Osteoblast (primary cell): Measurements from ENCODE around the gene ANKRD45. TPM values are rescaled to one million over a fixed set of nuclear protein-coding genes. Genes with fewer than 3 reads are reported as not detected.
"Not testable (repeated sequence)": the region's sequence is repeated elsewhere in the genome, so short reads cannot be mapped to it uniquely, and the experiment has no call there.

Source experiments
- DNase-seq: peaks from one replicate; pipeline ENCODE4 v3.0.0; 2011; ENCODE audit warnings: low spot score, mixed read lengths; ENCODE audit not compliant: insufficient read length; ENCODE audit errors: missing footprints
- H2AFZ ChIP-seq: 2 replicates; pipeline ENCODE4 v1.6.0; 2011; ENCODE audit warnings: mild to moderate bottlenecking, low read length
- H3K27ac ChIP-seq: 2 replicates; pipeline ENCODE4 v1.5.1; 2011; ENCODE audit warnings: mild to moderate bottlenecking, low read depth, low read length, moderate library complexity
- H3K27me3 ChIP-seq: 2 replicates; pipeline ENCODE4 v1.6.0; 2012; ENCODE audit warnings: mild to moderate bottlenecking, control low read depth, inconsistent platforms, low read length, moderate library complexity; ENCODE audit not compliant: insufficient read depth
- H3K36me3 ChIP-seq: 2 replicates; pipeline ENCODE4 v1.5.1; 2011; ENCODE audit warnings: mild to moderate bottlenecking, low read length, control low read depth, moderate library complexity; ENCODE audit not compliant: insufficient read depth
- H3K4me1 ChIP-seq: 2 replicates; pipeline ENCODE4 v1.5.1; 2011; ENCODE audit warnings: mild to moderate bottlenecking, low read length, control low read depth, moderate library complexity; ENCODE audit not compliant: insufficient read depth
- H3K4me2 ChIP-seq: 2 replicates; pipeline ENCODE4 v1.6.0; 2011; ENCODE audit warnings: mild to moderate bottlenecking, low read length; ENCODE audit not compliant: insufficient read depth
- H3K4me3 ChIP-seq: fragments of 200-600 bp; sonication (generic); 3 replicates; pipeline ENCODE4 v1.5.1; 2012; ENCODE audit warnings: mild to moderate bottlenecking, low read length, inconsistent platforms; ENCODE audit not compliant: insufficient read depth
- H3K79me2 ChIP-seq: 2 replicates; pipeline ENCODE4 v1.6.0; 2012; ENCODE audit warnings: mild to moderate bottlenecking, low read length, control low read depth, inconsistent platforms; ENCODE audit not compliant: insufficient read depth
- H3K9me3 ChIP-seq: 2 replicates; pipeline ENCODE4 v1.5.1; 2011; ENCODE audit warnings: low read depth, low read length, control low read depth
- H4K20me1 ChIP-seq: 2 replicates; pipeline ENCODE4 v1.6.0; 2012; ENCODE audit warnings: mild to moderate bottlenecking, low read length, control low read depth; ENCODE audit not compliant: insufficient read depth
- total RNA-seq: library from RNA; depleted of rRNA; stranded (reverse); fragments of >200 nt; gene quantifications from 2 replicates; pipeline ENCODE4 v1.2.3, GENCODE V29; 2012
- TF ChIP-seq, protein P1 (sequence below): IDR thresholded peaks from 2 replicates; pipeline ENCODE4 v1.5.1; 2011; ENCODE audit warnings: mild to moderate bottlenecking, low read depth, low read length, moderate library complexity; ENCODE audit errors: extremely low read depth

The ANKRD45 gene
- total RNA-seq, 1 donor, result 0.72 TPM

DNA sequence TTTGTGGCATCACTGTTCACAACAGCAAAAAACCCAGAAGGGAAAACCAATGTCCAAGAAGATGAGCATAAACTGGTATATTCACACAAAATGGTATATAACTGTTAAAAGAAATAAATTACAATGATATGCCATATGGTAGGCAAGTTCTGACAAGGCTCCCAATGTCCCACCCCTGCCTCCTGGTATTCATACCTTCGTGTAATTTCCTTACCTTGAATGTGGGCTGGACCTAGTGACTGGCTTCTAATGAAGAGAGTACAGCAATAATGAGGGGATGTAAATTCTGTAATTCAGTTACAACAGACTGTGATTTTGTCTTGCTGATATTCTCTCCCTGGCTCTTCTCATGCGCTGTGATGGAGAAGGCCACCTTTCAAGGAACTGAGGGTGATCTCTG is 9.3 kb downstream of the ANKRD45 start:
- no peak for DNase-seq
- TF ChIP-seq, protein P1, sequence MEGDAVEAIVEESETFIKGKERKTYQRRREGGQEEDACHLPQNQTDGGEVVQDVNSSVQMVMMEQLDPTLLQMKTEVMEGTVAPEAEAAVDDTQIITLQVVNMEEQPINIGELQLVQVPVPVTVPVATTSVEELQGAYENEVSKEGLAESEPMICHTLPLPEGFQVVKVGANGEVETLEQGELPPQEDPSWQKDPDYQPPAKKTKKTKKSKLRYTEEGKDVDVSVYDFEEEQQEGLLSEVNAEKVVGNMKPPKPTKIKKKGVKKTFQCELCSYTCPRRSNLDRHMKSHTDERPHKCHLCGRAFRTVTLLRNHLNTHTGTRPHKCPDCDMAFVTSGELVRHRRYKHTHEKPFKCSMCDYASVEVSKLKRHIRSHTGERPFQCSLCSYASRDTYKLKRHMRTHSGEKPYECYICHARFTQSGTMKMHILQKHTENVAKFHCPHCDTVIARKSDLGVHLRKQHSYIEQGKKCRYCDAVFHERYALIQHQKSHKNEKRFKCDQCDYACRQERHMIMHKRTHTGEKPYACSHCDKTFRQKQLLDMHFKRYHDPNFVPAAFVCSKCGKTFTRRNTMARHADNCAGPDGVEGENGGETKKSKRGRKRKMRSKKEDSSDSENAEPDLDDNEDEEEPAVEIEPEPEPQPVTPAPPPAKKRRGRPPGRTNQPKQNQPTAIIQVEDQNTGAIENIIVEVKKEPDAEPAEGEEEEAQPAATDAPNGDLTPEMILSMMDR, result no peak
- H3K4me3 ChIP-seq, result no peak overlapping the region
- H3K4me1 ChIP-seq, result no peaks in the 10 kb centered on the region
- H3K4me2 ChIP-seq, result no peak overlapping the region
- H3K27me3 ChIP-seq, result no peaks in the 10 kb centered on the region
- H3K36me3 ChIP-seq, result no peaks in the 10 kb centered on the region
- H3K9me3 ChIP-seq, result no peaks in the 10 kb centered on the region
- H4K20me1 ChIP-seq, result no peaks in the 10 kb centered on the region
- no peak overlapping the region for H3K27ac ChIP-seq
- no peaks in the 10 kb centered on the region for H3K79me2 ChIP-seq
- H2AFZ ChIP-seq, result no peak overlapping the region

DNA sequence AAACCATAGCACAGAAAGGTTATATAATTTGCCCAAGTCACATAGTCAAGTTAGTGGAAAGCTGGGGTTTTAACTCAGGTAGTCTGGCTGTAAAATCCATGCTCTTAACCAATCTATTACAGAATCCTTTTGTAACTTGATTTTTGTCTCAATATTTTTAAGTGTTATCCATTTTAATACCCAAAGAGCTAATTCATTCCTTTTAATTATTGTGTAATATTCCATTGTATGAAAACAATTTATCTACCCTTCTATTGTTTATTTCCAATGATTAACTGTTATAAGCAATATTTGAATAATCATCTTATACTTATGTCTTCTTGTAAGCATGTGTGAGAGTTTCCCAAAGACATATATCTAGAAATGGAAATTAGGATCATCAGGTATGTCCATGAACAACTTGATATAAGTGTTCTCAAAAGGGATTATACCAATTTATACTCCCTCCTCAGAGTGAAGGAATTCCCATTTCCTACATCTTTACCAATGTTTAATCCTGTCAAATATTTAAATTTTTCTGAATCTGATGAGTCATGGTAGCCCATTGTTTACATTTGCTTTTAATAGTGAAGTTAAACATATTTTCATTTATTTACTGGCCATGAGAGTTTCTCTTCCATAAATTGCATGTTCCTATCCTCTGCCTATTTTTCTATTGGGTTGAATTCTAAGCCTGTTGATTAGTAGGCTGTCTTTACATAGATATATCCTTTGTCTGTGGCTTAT is 20.6 kb downstream of the ANKRD45 start:
- TF ChIP-seq, protein P1, result no peak
- no peak overlapping the region for H3K4me3 ChIP-seq

DNA sequence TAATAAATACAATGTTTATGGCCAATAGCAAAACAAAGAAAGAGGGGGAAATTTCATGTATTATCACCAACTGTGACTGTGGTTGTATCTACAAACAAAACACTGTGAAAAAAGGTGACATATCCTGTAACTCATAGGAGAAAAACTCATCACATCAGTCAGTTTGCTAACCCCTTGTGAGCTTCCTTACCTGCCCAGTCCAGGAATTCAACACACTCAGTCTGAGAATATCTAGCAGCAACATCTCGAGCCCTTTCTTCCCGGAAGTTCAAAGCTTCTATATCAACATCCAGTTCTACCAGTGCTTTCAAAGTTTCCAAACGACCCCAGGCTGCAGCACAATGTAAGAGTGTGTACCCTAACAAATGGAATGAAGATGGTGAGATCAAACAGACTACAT is 23.0 kb downstream of the ANKRD45 start:
- H3K79me2 ChIP-seq, result no peaks in the 10 kb centered on the region
- H3K9me3 ChIP-seq, result no peaks in the 10 kb centered on the region
- no peaks in the 10 kb centered on the region for H4K20me1 ChIP-seq
- no peaks in the 10 kb centered on the region for H3K27me3 ChIP-seq
- no peaks in the 10 kb centered on the region for H3K36me3 ChIP-seq
- no peak overlapping the region for H3K4me2 ChIP-seq
- H3K4me1 ChIP-seq, result no peaks in the 10 kb centered on the region
- no peak overlapping the region for H3K4me3 ChIP-seq
- DNase-seq, result no peak
- no peak overlapping the region for H3K27ac ChIP-seq
- TF ChIP-seq, protein P1, result no peak
- no peak overlapping the region for H2AFZ ChIP-seq

More for the DNA sequence above, 20.6 kb downstream of the ANKRD45 start:
- H3K36me3 ChIP-seq, result no peaks in the 10 kb centered on the region
- no peak overlapping the region for H3K4me2 ChIP-seq
- no peaks in the 10 kb centered on the region for H3K27me3 ChIP-seq
- no peaks in the 10 kb centered on the region for H4K20me1 ChIP-seq
- H3K9me3 ChIP-seq, result no peaks in the 10 kb centered on the region
- DNase-seq, result no peak
- H3K79me2 ChIP-seq, result no peaks in the 10 kb centered on the region
- H3K27ac ChIP-seq, result no peak overlapping the region
- H3K4me1 ChIP-seq, result no peaks in the 10 kb centered on the region
- no peak overlapping the region for H2AFZ ChIP-seq

DNA sequence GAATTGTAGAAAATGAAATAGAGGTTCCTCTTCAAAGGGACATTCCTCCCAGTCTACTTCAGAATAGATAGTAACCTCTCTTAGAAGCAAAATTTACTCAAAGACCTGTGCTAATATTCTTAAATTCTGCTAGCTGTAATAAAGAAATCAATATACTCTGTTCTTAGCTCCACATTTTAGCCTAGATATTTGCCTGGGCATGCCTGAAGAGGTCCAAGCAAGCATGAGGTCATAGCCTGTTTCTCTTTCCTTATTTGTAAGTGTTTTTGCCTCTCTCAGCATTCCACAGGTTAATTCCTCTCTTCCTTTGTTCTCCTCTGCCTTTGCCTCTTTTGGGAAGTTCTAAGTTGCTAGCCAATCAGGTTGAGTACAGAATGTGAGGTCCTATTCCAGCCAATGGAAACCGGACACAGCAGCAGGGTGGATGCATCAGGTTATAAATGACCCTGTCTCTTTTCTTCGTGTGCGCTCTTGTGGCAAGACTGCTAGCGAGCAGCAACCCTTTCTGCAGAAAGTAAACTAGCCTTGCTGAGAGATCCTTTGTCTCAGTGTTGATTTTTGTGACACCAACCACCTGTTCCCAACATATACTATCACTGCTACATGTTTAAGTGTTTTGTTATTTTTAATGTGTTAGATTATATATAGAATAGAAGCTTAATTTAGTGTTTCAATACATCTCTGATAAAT is 27.1 kb downstream of the ANKRD45 start:
- H3K4me2 ChIP-seq, H3K9me3 ChIP-seq, H3K27me3 ChIP-seq, H3K4me3 ChIP-seq, DNase-seq, H3K27ac ChIP-seq, H4K20me1 ChIP-seq, H3K79me2 ChIP-seq, H3K36me3 ChIP-seq, H2AFZ ChIP-seq, H3K4me1 ChIP-seq: not testable (repeated sequence)
